SK-N-SH (cell line): ENCODE measurements around the gene ZP1. TPM values are rescaled to one million over a fixed set of nuclear protein-coding genes. Genes with fewer than 3 reads are reported as not detected.

Source experiments
- CTCF ChIA-PET: fragments of 300-600, 350-600 bp; formaldehyde crosslinking; extraction: SDS; loops from one replicate; lab custom pipeline; 2021; lab: Yijun Ruan, JAX
- POLR2A ChIA-PET: fragments of 350-600 bp; sonication (Branson Sonifier 250); formaldehyde crosslinking; extraction: SDS; loops from one replicate; lab custom pipeline; 2020; ENCODE audit warnings: antibody characterized with exemption, inconsistent platforms; lab: Yijun Ruan, JAX
- DNase-seq: peaks from one replicate; pipeline ENCODE4 v3.0.0; 2012
- H2AFZ ChIP-seq: fragments of 200-600 bp; sonication (generic); 2 replicates; pipeline ENCODE4 v1.8.1; 2016; ENCODE audit warnings: antibody characterized with exemption, mild to moderate bottlenecking, low read depth
- H3F3A ChIP-seq: fragments of 200-600 bp; sonication (generic); replicated peaks from 2 replicates; pipeline ENCODE3; 2016; ENCODE audit warnings: antibody characterized with exemption, mild to moderate bottlenecking; ENCODE audit not compliant: insufficient read depth
- H3K27ac ChIP-seq, 2 experiments: fragments of 200-500 bp in 1 of 2; fragments of 200-600 bp in 1 of 2; sonication (Bioruptor generic) in 1 of 2; sonication (generic), shearing (Covaris generic) in 1 of 2; 2 replicates each; pipeline versions ENCODE4 v1.5.1 to v1.6.1; 2014 to 2016; ENCODE audit warnings: low read depth in 2 of 2, inconsistent platforms in 1 of 2, low read length in 1 of 2, mild to moderate bottlenecking in 1 of 2, mixed read lengths in 1 of 2
- H3K27me3 ChIP-seq: fragments of 200-600 bp; sonication (generic), shearing (Covaris generic); 2 replicates; pipeline ENCODE4 v1.6.1; 2016; ENCODE audit warnings: mixed run types; ENCODE audit not compliant: insufficient read depth
- H3K36me3 ChIP-seq, 2 experiments: fragments of 200-500 bp in 1 of 2; fragments of 200-600 bp in 1 of 2; sonication (Bioruptor generic) in 1 of 2; sonication (generic) in 1 of 2; replicated peaks in 1 of 2; 2 replicates each; pipeline versions ENCODE3 to v1.5.1; 2014 to 2016; ENCODE audit warnings: low read length in 1 of 2, mild to moderate bottlenecking in 1 of 2; ENCODE audit not compliant: insufficient read depth in 2 of 2, control insufficient read depth in 1 of 2
- H3K4me1 ChIP-seq, 2 experiments: fragments of 200-500 bp in 1 of 2; fragments of 200-600 bp in 1 of 2; sonication (Bioruptor generic) in 1 of 2; sonication (generic), shearing (Covaris generic) in 1 of 2; 2 replicates each; pipeline versions ENCODE4 v1.5.1 to v1.6.1; 2014 to 2016; ENCODE audit warnings: low read depth in 1 of 2, low read length in 1 of 2, mixed run types in 1 of 2; ENCODE audit not compliant: insufficient read depth in 2 of 2, control insufficient read depth in 1 of 2
- H3K4me2 ChIP-seq: fragments of 200-600 bp; sonication (generic), shearing (Covaris generic); 2 replicates; pipeline ENCODE4 v1.6.1; 2017; ENCODE audit warnings: mixed run types
- H3K4me3 ChIP-seq, 2 experiments: fragments of 200-500 bp in 1 of 2; fragments of 200-600 bp in 1 of 2; sonication (Bioruptor generic) in 1 of 2; sonication (generic), shearing (Covaris generic) in 1 of 2; 2 replicates each; pipeline versions ENCODE4 v1.5.1 to v1.8.1; 2014 to 2016; ENCODE audit warnings: low read depth in 2 of 2, inconsistent platforms in 1 of 2, low read length in 1 of 2, mild to moderate bottlenecking in 1 of 2, mixed read lengths in 1 of 2, moderate library complexity in 1 of 2
- H3K79me2 ChIP-seq: fragments of 200-600 bp; sonication (generic); 2 replicates; pipeline ENCODE4 v1.8.1; 2017; ENCODE audit warnings: mild to moderate bottlenecking; ENCODE audit not compliant: insufficient read depth
- H3K9ac ChIP-seq: fragments of 200-600 bp; sonication (generic); 2 replicates; pipeline ENCODE4 v1.6.1; 2017; ENCODE audit warnings: mixed run types
- H3K9me2 ChIP-seq: fragments of 200-600 bp; sonication (generic); 2 replicates; pipeline ENCODE4 v1.6.1; 2017; ENCODE audit warnings: mixed run types
- H3K9me3 ChIP-seq: fragments of 200-600 bp; sonication (generic); 2 replicates; pipeline ENCODE4 v1.6.1; 2017; ENCODE audit warnings: mixed run types, mild to moderate bottlenecking, moderate library complexity
- H4K20me1 ChIP-seq: fragments of 200-600 bp; sonication (generic); 2 replicates; pipeline ENCODE4 v1.6.1; 2017; ENCODE audit warnings: mild to moderate bottlenecking, mixed run types; ENCODE audit not compliant: insufficient read depth
- EZH2phosphoT487 ChIP-seq: fragments of 200-600 bp; sonication (generic); IDR thresholded peaks from 2 replicates; pipeline ENCODE4 v1.6.1; 2017; ENCODE audit warnings: low read depth, mixed run types, mild to moderate bottlenecking, antibody characterized with exemption, moderate library complexity, borderline replicate concordance
- FOXJ3 ChIP-seq: sonication (generic); formaldehyde crosslinking; IDR thresholded peaks from 2 replicates; pipeline ENCODE4 v1.5.1; 2020; ENCODE audit warnings: mild to moderate bottlenecking, missing genetic modification reagents
- JUND ChIP-seq: IDR thresholded peaks from 2 replicates; pipeline ENCODE4 v1.4.0; 2012
- MXI1 ChIP-seq: IDR thresholded peaks from 2 replicates; pipeline ENCODE4 v1.6.1; 2012; ENCODE audit warnings: mild to moderate bottlenecking, low read depth, low read length, improper control_type of control experiment
- RFX5 ChIP-seq: IDR thresholded peaks from 2 replicates; pipeline ENCODE4 v1.6.1; 2012; ENCODE audit warnings: mild to moderate bottlenecking, improper control_type of control experiment, low read length
- RXRA ChIP-seq: IDR thresholded peaks from 2 replicates; pipeline ENCODE4 v1.4.0; 2012; ENCODE audit warnings: low read depth, mild to moderate bottlenecking, borderline replicate concordance
- ZBTB33 ChIP-seq: IDR thresholded peaks from 2 replicates; pipeline ENCODE4 v1.4.0; 2012; ENCODE audit warnings: low read depth, borderline replicate concordance
- WGBS: methylation state at CpG from one replicate; pipeline ENCODE4 v1.1.6; 2017; ENCODE audit warnings: low lambda C conversion rate; 5-methylcytosine and 5-hydroxymethylcytosine counted together
- polyA plus RNA-seq, 3 experiments: library from polyadenylated mRNA; depleted of rRNA; stranded (reverse); fragments of >200 nt; gene quantifications; 2 replicates each; pipeline ENCODE4 v1.2.3, GENCODE V29; 2012
- TF ChIP-seq, protein P1 (sequence below): IDR thresholded peaks from 2 replicates; pipeline ENCODE4 v1.4.0; 2012; ENCODE audit warnings: low read depth, borderline replicate concordance
- TF ChIP-seq, protein P2 (sequence below): IDR thresholded peaks from 2 replicates; pipeline ENCODE4; 2012

Gene ZP1
- polyA plus RNA-seq, 1 of the 3 experiments (the other 2 are of a cell fraction): not detected

- TF ChIP-seq JUND (no peak), ZBTB33 (no peak), EZH2phosphoT487 (no peak), RXRA (no peak), RFX5 (no peak)
- TF ChIP-seq, protein P1, sequence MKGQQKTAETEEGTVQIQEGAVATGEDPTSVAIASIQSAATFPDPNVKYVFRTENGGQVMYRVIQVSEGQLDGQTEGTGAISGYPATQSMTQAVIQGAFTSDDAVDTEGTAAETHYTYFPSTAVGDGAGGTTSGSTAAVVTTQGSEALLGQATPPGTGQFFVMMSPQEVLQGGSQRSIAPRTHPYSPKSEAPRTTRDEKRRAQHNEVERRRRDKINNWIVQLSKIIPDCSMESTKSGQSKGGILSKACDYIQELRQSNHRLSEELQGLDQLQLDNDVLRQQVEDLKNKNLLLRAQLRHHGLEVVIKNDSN: no peak
- TF ChIP-seq, protein P2, sequence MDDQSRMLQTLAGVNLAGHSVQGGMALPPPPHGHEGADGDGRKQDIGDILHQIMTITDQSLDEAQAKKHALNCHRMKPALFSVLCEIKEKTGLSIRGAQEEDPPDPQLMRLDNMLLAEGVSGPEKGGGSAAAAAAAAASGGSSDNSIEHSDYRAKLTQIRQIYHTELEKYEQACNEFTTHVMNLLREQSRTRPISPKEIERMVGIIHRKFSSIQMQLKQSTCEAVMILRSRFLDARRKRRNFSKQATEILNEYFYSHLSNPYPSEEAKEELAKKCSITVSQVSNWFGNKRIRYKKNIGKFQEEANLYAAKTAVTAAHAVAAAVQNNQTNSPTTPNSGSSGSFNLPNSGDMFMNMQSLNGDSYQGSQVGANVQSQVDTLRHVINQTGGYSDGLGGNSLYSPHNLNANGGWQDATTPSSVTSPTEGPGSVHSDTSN: no peak
These were observed 46.7 kb downstream of the ZP1 start, which contains the start of gene TMEM109 (continued) for GRCh38 chr11:60913793-60914632.

DNA sequence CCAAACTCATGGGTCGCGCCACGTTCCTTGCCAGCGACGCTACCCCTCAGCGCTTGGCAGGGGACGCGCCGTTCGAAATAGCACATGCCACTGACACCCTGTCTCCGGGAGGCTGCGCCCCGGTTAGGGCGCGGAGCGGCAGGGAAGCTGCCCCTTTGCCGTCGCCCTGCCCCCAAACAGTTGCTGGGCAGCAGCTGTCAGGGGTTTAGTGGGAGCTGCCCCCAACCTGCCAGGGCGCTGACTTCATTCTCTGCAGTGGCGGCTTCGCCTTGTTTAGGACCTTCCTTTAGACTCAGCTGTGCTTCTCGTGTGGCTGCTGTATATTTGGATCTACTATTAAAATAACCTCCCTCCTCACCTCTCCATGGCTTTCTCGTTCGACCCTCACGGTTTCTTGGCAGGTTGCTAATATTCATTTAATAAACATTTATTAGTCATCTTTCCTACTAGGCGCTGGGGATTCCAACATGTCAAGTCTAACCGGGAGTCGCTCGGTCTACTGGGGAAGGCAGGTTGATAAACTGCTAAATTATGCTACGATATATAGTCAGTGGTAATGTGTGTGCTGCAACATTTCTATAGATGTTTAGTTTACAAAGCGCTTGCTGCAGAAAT lies 47.4 kb downstream of the ZP1 start:
- Histone ChIP-seq H3F3A (no peaks in the 10 kb centered on the region), H3K9ac (peak overlapping the region; percentile 76), H3K27me3 (no peaks in the 10 kb centered on the region; the same call in 1 of the 2 replicates), H3K4me1 (peaks cover 14 to 20% of the 10 kb centered on the region in 2 experiments; a peak in 2 of 4 replicates), H3K9me3 (no peaks in the 10 kb centered on the region), H3K36me3 (peaks cover 0 to 1% of the 10 kb centered on the region in 2 experiments), H3K4me2 (peak overlapping the region; percentile 98), H3K4me3 (peak overlapping the region; percentile 80 to 87), H3K27ac (peak overlapping the region; percentile 93 to 100), H3K79me2 (peaks cover 43% of the 10 kb centered on the region), H2AFZ (peak overlapping the region; percentile 23; the same call in 1 of the 2 replicates), H3K9me2 (no peaks in the 10 kb centered on the region), H4K20me1 (no peaks in the 10 kb centered on the region; the same call in 1 of the 2 replicates)
- peak; percentile 35; the same call in 1 of the 2 replicates for TF ChIP-seq MXI1
- TF ChIP-seq FOXJ3 (CRISPR knock-in tag): no peak
- POLR2A ChIA-PET: interaction anchor here (2.0 to 2.1 kb wide), 2 partner anchors 9 kb away, joined by 5 to 8 read pairs; partner anchors contain the start of genes PRPF19 and TMEM132A
- CTCF ChIA-PET: interaction anchor here (0.7 to 3.9 kb wide), 10 partner anchors 9 to 272 kb away, joined by 3 to 38 read pairs (median 6); partner anchors contain the start of gene TMEM132A
- DNase-seq: peak; percentile 77
- 5% methylated on average over 17 of the region's 31 CpGs for WGBS
